ENCODE results near the gene IFNG.

The IFNG gene

DNA sequence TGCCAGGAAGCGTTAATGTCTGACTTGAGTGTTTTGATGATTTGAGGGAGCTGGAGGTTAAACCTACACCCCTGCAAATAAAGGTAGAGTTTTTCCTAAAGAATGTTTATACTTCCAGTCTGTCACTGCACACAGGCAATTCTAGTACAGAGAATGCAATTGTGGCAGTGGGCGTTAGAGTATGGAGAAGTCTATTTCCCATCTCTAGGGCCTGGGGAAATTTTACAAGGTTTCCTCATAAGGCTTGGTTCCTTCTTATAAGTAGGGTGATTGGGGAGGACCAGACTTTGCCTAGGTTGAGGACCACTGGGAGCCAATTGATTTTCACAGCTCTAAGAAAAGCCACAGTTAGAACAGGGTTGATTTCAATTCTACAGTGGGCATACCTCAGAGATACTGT lies 44.3 kb downstream of the IFNG start:
- no peak for DNase-seq (ENCODE audit: low read depth in 2 of 2)

- DNase-seq (ENCODE audit: low read depth in 2 of 2): no peak
These were observed 44.9 kb downstream of the IFNG start for GRCh38 chr12:68114606-68115005.

GRCh38 chr12:68113644-68114043 lies 45.9 kb downstream of the IFNG start:
- DNase-seq (ENCODE audit: low read depth in 2 of 2): peak; percentile 20 to 27

GRCh38 chr12:68111995-68112394 lies 47.5 kb downstream of the IFNG start:
- DNase-seq (ENCODE audit: low read depth in 2 of 2): no peak

GRCh38 chr12:68109444-68110217 lies 49.9 kb downstream of the IFNG start:
- no peak for DNase-seq (ENCODE audit: low read depth in 2 of 2)

- DNase-seq (ENCODE audit: low read depth in 2 of 2): no peak
These were observed 50.5 kb downstream of the IFNG start for GRCh38 chr12:68109001-68109400.

- no peak for DNase-seq (ENCODE audit: low read depth in 2 of 2)
These were observed 52.9 kb downstream of the IFNG start for GRCh38 chr12:68106660-68107059.

DNA sequence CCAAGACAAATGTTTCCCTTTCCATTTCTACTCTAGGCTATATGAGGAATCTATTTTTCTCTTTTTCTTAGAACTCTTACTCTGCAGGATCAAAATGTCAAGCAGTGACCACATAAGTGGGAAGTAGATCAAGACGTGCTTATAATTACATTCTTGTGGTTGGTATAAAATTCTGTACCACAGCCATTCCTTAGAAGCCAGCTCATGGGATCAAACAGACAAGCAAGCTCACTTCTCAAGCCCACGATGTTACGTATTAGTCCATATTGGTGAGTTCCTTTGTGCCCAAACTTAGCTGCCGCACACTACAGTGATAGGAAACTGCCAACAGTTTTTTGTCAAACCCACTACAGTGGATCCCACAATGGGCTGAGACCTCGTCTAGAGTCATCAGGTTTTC lies 53.4 kb downstream of the IFNG start:
- no peak for DNase-seq (ENCODE audit: low read depth in 2 of 2)

Measured in activated CD4-positive, alpha-beta T cell treated with anti-CD3 and anti-CD28 coated beads for 24 hours (primary cell).